ENCODE results near the gene TSKU. TPM values are rescaled to one million over a fixed set of nuclear protein-coding genes. Genes with fewer than 3 reads are reported as not detected.

Gene TSKU
- total RNA-seq, 1 donor from 2014 or later, result 32.8 TPM

- no peaks in the 10 kb centered on the region for H3K9me3 Mint-ChIP-seq
- H3K4me3 Mint-ChIP-seq, result peak overlapping the region; percentile 86
- no peaks in the 10 kb centered on the region for H3K27me3 Mint-ChIP-seq
- no peak overlapping the region for H3K27ac Mint-ChIP-seq
- TF ChIP-seq CTCF (conservative IDR thresholded peaks at IDR 0.05), result no peak
- H3K4me1 Mint-ChIP-seq (ENCODE audit: unreplicated experiment), result peaks cover 63% of the 10 kb centered on the region
- peaks cover 12% of the 10 kb centered on the region for H3K36me3 Mint-ChIP-seq
- DNase-seq (ENCODE audit: extremely low spot score, unreplicated experiment), result no peak
These were observed 2.9 kb downstream of the TSKU start for GRCh38 chr11:76786016-76786415.

DNA sequence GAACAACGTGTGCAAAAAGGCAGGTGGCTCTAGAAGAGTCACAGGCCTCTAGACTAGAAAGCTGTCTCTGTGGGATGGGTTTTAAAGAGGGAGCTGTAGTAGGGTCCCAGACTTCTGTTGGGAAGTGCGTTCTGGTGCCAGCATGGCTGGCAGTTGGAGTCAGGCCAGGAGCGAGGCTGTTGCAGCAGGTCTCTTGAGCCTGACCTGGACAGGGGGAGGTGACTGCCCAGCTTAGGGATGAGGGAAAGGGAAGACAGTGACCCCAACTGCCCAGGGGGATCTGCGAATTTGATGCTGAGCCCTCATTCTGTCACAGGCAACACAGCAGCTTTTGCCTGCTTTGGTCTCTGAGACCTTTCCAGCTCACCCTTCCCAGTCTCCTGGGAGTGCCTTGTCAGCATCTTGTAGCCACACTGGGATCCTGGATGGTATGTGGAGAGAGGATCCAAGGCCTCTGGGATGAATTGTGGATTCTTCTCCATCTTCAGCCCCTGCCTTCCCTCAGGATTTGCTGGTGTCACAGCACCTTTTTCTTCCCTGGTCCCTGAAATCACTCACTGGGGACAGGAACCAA, 3.4 kb downstream of the TSKU start:
- Mint-ChIP-seq H3K4me1 (ENCODE audit: unreplicated experiment) (peaks cover 60% of the 10 kb centered on the region), H3K27me3 (no peaks in the 10 kb centered on the region)

GRCh38 chr11:76787271-76787670, 4.1 kb downstream of the TSKU start:
- Mint-ChIP-seq H3K4me3 (peak overlapping the region; percentile 45), H3K27me3 (no peaks in the 10 kb centered on the region), H3K36me3 (peaks cover 16% of the 10 kb centered on the region), H3K27ac (peak overlapping the region; percentile 70), H3K9me3 (no peaks in the 10 kb centered on the region), H3K4me1 (ENCODE audit: unreplicated experiment) (peaks cover 60% of the 10 kb centered on the region)
- DNase-seq (ENCODE audit: extremely low spot score, unreplicated experiment), result no peak
- no peak for TF ChIP-seq CTCF (conservative IDR thresholded peaks at IDR 0.05)

More for the DNA sequence above, 3.4 kb downstream of the TSKU start:
- TF ChIP-seq CTCF (conservative IDR thresholded peaks at IDR 0.05), result no peak
- Mint-ChIP-seq H3K4me3 (peak overlapping the region; percentile 52), H3K36me3 (peaks cover 15% of the 10 kb centered on the region), H3K9me3 (no peaks in the 10 kb centered on the region), H3K27ac (no peak overlapping the region)
- no peak for DNase-seq (ENCODE audit: extremely low spot score, unreplicated experiment)

DNA sequence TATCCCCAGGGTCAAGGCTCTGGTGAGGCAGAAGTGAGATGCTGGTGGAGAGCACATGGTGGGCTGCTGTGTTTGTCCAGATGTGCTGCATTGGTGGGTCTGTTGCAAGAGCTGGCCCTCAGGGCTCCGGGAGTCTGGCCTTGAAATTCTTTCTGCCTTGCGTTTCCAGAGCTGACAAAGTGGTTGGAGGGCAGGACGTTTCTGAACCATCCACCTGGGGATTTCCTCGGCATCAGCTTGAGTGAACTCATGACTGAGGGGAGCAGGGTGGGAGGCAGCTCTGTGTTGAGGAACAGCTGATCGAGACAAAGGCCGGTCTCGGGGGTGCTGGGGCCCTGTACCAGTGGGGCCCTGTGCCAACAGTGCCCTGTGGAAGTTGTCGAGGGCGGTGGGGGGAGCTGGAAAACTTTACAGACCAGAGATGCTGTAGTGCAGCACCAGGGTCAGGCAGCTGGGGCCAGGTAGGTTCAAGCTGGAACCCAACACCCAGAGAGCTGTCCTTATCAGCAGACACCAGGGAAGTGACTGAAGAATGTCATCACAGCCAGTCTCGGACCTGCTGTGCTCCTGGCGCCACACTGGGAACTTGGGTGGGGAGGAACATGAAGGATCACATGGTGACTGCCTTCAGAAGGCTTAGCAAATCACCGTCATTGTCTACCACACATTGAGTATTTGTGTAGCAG, 4.9 kb downstream of the TSKU start:
- no peak for TF ChIP-seq CTCF (conservative IDR thresholded peaks at IDR 0.05)
- H3K4me1 Mint-ChIP-seq (ENCODE audit: unreplicated experiment), result peaks cover 62% of the 10 kb centered on the region
- peak overlapping the region; percentile 45 for H3K4me3 Mint-ChIP-seq
- DNase-seq (ENCODE audit: extremely low spot score, unreplicated experiment), result no peak
- H3K9me3 Mint-ChIP-seq, result peaks cover 5% of the 10 kb centered on the region
- H3K36me3 Mint-ChIP-seq, result peaks cover 21% of the 10 kb centered on the region
- peak overlapping the region; percentile 82 for H3K27ac Mint-ChIP-seq
- no peaks in the 10 kb centered on the region for H3K27me3 Mint-ChIP-seq

- no peaks in the 10 kb centered on the region for H3K27me3 Mint-ChIP-seq
- peak overlapping the region; percentile 82 for H3K27ac Mint-ChIP-seq
- H3K36me3 Mint-ChIP-seq, result peaks cover 21% of the 10 kb centered on the region
- H3K4me3 Mint-ChIP-seq, result no peak overlapping the region
- peaks cover 69% of the 10 kb centered on the region for H3K4me1 Mint-ChIP-seq (ENCODE audit: unreplicated experiment)
- no peak for TF ChIP-seq CTCF (conservative IDR thresholded peaks at IDR 0.05)
- H3K9me3 Mint-ChIP-seq, result peaks cover 5% of the 10 kb centered on the region
- DNase-seq (ENCODE audit: extremely low spot score, unreplicated experiment), result no peak
These were observed 5.7 kb downstream of the TSKU start for GRCh38 chr11:76788661-76789442.

All from type B pancreatic cell (in vitro differentiated cells).